Caco-2 (cell line): Measurements from ENCODE around the gene HOATZ. TPM values are rescaled to one million over a fixed set of nuclear protein-coding genes. Genes with fewer than 3 reads are reported as not detected.

ENCODE experiments used
- BruUV-seq: library from RNA; stranded (reverse); fragments of 400-500 nt; replicated peaks from 2 replicates; lab custom pipeline; 2021; lab: Mats Ljungman, UMichigan
- CTCF ChIA-PET: fragments of 300-600 bp; sonication (Branson Sonifier 250); formaldehyde crosslinking; loops from one replicate; lab custom pipeline; 2022; ENCODE audit warnings: antibody characterized with exemption; lab: Charles Lee
- POLR2A ChIA-PET: fragments of 300-600 bp; sonication (Branson Sonifier 250); formaldehyde crosslinking; loops from one replicate; lab custom pipeline; 2022; ENCODE audit warnings: antibody characterized with exemption; lab: Charles Lee
- DNase-seq, 2 experiments: peaks; one replicate each; pipeline versions ENCODE4 v3.0.0 to v3.0.0-alpha.2; 2020 to 2022
- H3K27me3 ChIP-seq: replicated peaks from 2 replicates; pipeline ENCODE4 v1.6.0; 2011; ENCODE audit warnings: low read length; ENCODE audit not compliant: control insufficient read depth, insufficient read depth
- H3K36me3 ChIP-seq: 2 replicates; pipeline ENCODE4 v1.5.1; 2011; ENCODE audit warnings: low read length; ENCODE audit not compliant: control insufficient read depth, insufficient read depth
- H3K4me1 ChIP-seq: fragments of 250-450 bp; sonication (Bioruptor Pico); 2 replicates; pipeline ENCODE4 v1.5.1; 2020; ENCODE audit warnings: mild to moderate bottlenecking
- H3K4me3 ChIP-seq: 2 replicates; pipeline ENCODE4 v1.5.1; 2011; ENCODE audit warnings: low read depth, mild to moderate bottlenecking, control low read depth, low read length
- H3K9me3 ChIP-seq: fragments of 250-450 bp; sonication (Bioruptor Pico); 2 replicates; pipeline ENCODE4 v1.5.1; 2020; ENCODE audit warnings: mild to moderate bottlenecking, moderate library complexity
- H3K27ac Mint-ChIP-seq: one replicate; pipeline ENCODE4 v1.8.0; 2022; ENCODE audit warnings: mixed read lengths; ENCODE audit not compliant: unreplicated experiment
- H3K27me3 Mint-ChIP-seq: one replicate; pipeline ENCODE4 v1.8.0; 2022; ENCODE audit warnings: mixed read lengths; ENCODE audit not compliant: insufficient read depth, unreplicated experiment
- H3K36me3 Mint-ChIP-seq: one replicate; pipeline ENCODE4 v1.8.0; 2022; ENCODE audit warnings: mild to moderate bottlenecking, mixed read lengths; ENCODE audit not compliant: insufficient read depth, unreplicated experiment
- H3K4me1 Mint-ChIP-seq: one replicate; pipeline ENCODE4 v1.8.0; 2022; ENCODE audit warnings: low read depth, mixed read lengths; ENCODE audit not compliant: unreplicated experiment
- H3K4me3 Mint-ChIP-seq: one replicate; pipeline ENCODE4 v1.8.0; 2022; ENCODE audit warnings: mild to moderate bottlenecking, moderate library complexity, mixed read lengths; ENCODE audit not compliant: unreplicated experiment
- H3K9me3 Mint-ChIP-seq: one replicate; pipeline ENCODE4 v1.8.0; 2022; ENCODE audit warnings: mixed read lengths; ENCODE audit not compliant: unreplicated experiment
- CTCF ChIP-seq, 2 experiments: fragments of 200-600 bp in 1 of 2; IDR thresholded peaks; 1 replicate in 1 of 2; 2 replicates in 1 of 2; pipeline versions ENCODE4 v1.5.1 to v1.8.0; 2011 to 2022; ENCODE audit warnings: antibody characterized with exemption in 1 of 2, control low read depth in 1 of 2, inconsistent platforms in 1 of 2, low read depth in 1 of 2, low read length in 1 of 2, mild to moderate bottlenecking in 1 of 2, moderate library complexity in 1 of 2; ENCODE audit not compliant: insufficient read depth in 1 of 2, severe bottlenecking in 1 of 2, unreplicated experiment in 1 of 2
- intact Hi-C: fragments of 100-400 bp; cut with micrococcal nuclease; formaldehyde crosslinking; loops from one replicate; pipeline ENCODE4 v1.10.0; 2022; ENCODE audit not compliant: unreplicated experiment
- total RNA-seq: library from RNA; stranded (reverse); gene quantifications from 2 replicates; pipeline ENCODE4 v1.2.3, GENCODE V29; 2022

The HOATZ gene
- total RNA-seq, 1 experiment from 2014 or later: not detected

DNA sequence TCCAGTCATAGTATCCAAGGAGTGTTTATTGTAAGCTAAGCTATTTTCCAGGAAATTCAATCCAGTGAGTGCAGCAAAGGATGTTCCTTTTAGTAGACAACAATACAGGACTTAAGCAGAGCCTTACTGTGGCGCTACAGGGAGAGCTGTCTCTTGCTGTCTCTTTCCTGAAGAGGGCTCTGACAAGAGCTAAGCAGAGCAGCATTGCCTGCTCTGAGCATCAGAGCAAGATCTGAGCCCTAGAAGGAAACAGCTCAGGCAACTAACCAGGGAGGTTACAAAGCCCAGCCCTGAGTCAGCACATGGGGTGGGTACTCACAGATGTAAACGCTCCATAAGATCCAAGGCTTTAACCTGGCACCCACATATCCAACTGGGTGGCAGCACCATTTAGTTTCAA is 33.9 kb downstream of the HOATZ start:
- CTCF ChIA-PET: no interaction called here
- Mint-ChIP-seq H3K27ac (no peak overlapping the region), H3K4me1 (no peaks in the 10 kb centered on the region), H3K9me3 (no peaks in the 10 kb centered on the region), H3K4me3 (no peak overlapping the region), H3K36me3 (no peaks in the 10 kb centered on the region), H3K27me3 (no peaks in the 10 kb centered on the region)
- POLR2A ChIA-PET: no interaction called here
- H3K4me3 ChIP-seq: no peak overlapping the region
- intact Hi-C loops: no loop called here
- DNase-seq: no peak
- no peaks in the 10 kb centered on the region for H3K27me3 ChIP-seq
- H3K9me3 ChIP-seq: no peaks in the 10 kb centered on the region
- H3K4me1 ChIP-seq: 0 out of 2 replicates have a peak, but pooled peaks cover 5% of the 10 kb centered on the region
- no TSS peak for BruUV-seq
- H3K36me3 ChIP-seq: no peaks in the 10 kb centered on the region
- no peak for TF ChIP-seq CTCF (IDR thresholded peaks at IDR 0.05; ENCODE audit: insufficient read depth in 1 of 2, low read depth in 1 of 2, low read length in 1 of 2, severe bottlenecking in 1 of 2, unreplicated experiment in 1 of 2)

DNA sequence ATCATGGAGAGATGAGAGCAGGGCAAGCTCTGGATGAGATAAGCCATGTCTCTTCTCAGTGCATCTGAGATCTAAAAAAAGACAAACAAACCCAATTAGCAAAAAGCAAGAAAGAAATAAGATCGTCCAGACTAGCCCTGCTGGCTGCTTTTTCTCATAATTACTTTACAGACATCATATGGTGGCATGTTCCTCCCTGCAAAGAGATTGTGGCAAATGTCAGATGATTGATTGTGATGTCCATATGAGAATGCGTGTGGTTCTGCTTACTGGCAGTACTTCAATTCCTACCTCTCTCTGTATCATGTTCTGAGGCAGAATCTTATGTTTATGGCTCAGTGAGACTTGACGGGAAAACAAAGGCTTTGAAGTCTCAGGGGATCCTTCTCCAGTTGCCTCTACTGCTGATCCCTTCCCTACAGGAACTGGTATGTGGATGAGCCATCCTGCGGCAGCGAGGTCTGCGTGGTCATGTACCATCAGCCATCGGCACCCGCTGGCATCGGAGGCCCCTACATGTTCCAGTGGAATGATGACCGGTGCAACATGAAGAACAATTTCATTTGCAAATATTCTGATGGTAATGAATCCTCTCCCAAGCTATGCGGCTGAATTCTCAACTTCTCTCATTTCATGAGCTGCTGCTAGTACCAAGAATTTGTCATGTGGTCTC is 34.8 kb downstream of the HOATZ start:
- no peaks in the 10 kb centered on the region for H3K27me3 ChIP-seq
- Mint-ChIP-seq H3K4me3 (no peak overlapping the region), H3K9me3 (no peaks in the 10 kb centered on the region), H3K36me3 (no peaks in the 10 kb centered on the region), H3K4me1 (no peaks in the 10 kb centered on the region), H3K27me3 (peaks cover 2% of the 10 kb centered on the region), H3K27ac (no peak overlapping the region)
- no peaks in the 10 kb centered on the region for H3K9me3 ChIP-seq
- no peak for TF ChIP-seq CTCF (IDR thresholded peaks at IDR 0.05; ENCODE audit: insufficient read depth in 1 of 2, low read depth in 1 of 2, low read length in 1 of 2, severe bottlenecking in 1 of 2, unreplicated experiment in 1 of 2)
- H3K4me1 ChIP-seq: 0 out of 2 replicates have a peak, but pooled peaks cover 5% of the 10 kb centered on the region
- H3K36me3 ChIP-seq: no peaks in the 10 kb centered on the region
- no peak for DNase-seq
- POLR2A ChIA-PET: no interaction called here
- intact Hi-C loops: no loop called here
- BruUV-seq: no TSS peak
- CTCF ChIA-PET: no interaction called here
- no peak overlapping the region for H3K4me3 ChIP-seq

GRCh38 chr11:111549869-111550203 is 35.3 kb downstream of the HOATZ start:
- CTCF ChIA-PET: no interaction called here
- Histone ChIP-seq H3K36me3 (no peaks in the 10 kb centered on the region), H3K4me3 (no peak overlapping the region), H3K27me3 (no peaks in the 10 kb centered on the region), H3K4me1 (0 out of 2 replicates have a peak, but pooled peaks cover 5% of the 10 kb centered on the region), H3K9me3 (no peaks in the 10 kb centered on the region)
- H3K27ac Mint-ChIP-seq: no peak overlapping the region
- no peaks in the 10 kb centered on the region for H3K4me1 Mint-ChIP-seq
- POLR2A ChIA-PET: no interaction called here
- intact Hi-C loops: no loop called here
- no peak overlapping the region for H3K4me3 Mint-ChIP-seq
- no peaks in the 10 kb centered on the region for H3K36me3 Mint-ChIP-seq
- DNase-seq: no peak
- TF ChIP-seq CTCF (IDR thresholded peaks at IDR 0.05; ENCODE audit: insufficient read depth in 1 of 2, low read depth in 1 of 2, low read length in 1 of 2, severe bottlenecking in 1 of 2, unreplicated experiment in 1 of 2): no peak
- no peaks in the 10 kb centered on the region for H3K9me3 Mint-ChIP-seq
- H3K27me3 Mint-ChIP-seq: peaks cover 2% of the 10 kb centered on the region
- BruUV-seq: no TSS peak
